SIG-M5 (cell line): ENCODE results near the gene PKIG.

Experiments used
- DNase-seq: peaks from one replicate; lab custom pipeline; 2025; lab: John Stamatoyannopoulos, UW

The PKIG gene

DNA sequence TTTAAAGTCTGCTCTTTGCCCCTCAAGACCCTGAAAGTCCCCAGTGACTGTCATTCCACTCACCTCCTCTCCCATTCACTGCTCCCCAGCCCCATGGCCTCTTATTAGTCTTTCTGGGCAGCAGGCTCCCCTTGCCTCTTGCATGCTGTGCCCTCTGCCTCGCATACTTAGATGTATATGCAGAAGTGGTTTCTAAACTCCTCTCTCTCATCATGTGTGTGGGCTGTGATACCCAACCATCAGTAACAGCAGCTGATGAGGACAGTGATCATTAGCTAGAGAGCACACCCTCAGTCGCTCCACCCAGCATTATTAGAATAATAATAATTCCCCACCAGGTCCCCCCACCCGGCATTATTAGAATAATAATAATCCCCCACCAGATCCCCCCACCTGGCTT lies 14.5 kb downstream of the PKIG start:
- DNase-seq = no peak

DNA sequence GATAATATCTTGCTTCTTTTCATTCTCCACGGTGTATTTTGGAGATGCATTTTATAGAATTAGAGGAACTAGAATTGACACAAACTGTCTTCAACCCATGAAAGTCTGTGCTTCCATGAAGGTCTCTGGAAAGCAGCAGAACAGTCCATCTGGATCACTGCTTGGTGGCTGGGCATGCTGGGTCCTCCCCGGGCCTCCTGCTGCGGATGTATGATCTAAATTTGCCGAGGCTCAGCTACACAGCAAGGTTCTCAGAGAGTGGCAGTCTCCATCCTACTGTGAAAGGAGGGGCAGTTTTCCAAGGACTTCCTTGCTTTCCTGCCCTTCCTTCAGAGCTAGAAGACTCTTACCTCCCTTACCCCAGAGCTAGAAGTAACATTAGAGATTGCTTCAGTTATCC lies 15.1 kb downstream of the PKIG start:
- no peak for DNase-seq

DNA sequence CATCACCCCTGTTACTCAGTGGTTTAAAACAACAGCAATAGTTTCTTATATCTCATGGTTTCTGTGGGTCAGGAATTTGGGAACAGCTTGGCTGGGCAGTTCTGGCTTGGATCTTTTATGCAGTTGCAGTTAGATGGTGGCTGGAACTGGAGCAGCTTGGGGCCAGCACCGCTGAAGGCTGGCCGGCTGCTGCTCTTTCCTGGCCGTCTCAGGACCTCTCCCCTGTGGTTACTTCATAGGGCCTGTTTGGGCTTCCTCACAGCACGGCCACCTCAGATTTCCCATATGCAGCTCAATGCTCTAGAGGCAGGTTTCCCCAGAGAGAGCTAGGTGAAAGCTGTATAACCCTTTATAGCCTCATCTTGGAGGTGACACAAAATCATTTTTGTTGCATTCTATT lies 15.6 kb downstream of the PKIG start:
- DNase-seq = no peak

DNA sequence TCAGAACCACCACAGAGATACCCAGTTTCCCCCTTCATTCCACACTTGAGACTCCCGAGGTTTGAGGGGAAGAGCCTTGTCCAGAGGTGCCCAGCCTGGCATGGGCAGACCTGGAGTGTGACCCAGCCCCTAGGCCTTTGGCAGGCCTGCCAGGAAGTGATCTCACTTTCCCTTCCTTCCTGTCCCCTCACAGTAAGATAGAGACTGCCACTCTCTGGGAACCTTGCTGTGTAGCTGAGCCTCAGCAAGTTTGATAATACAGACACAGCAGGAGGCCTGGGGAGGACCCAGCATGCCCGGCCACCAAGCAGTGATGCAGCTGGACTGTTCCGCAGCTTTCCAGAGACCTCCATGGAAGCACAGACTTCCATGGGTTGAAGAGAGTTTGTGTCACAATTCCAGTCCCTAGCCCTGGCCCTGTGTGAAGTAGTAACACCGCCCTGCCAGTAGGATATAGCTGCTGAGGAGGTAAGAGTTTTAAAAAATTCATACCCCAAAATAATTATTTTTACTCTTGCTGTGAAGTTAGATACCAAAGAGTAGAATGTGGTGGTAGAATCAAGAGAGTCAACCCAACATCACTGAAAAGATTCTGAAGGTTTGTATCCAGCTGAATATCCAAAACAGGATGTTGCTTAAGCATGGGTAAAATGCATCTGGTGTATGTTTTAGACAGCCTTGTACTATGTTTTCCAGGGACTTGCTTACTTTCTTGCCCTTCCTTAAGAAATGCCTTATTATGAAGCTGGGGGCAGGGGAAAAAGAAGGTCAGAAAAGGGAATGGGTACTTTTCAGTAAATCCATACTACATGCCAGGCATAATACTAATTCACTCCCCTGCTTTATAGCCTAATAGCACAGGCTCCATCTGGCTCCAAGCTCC lies 16.3 kb downstream of the PKIG start:
- no peak for DNase-seq

DNA sequence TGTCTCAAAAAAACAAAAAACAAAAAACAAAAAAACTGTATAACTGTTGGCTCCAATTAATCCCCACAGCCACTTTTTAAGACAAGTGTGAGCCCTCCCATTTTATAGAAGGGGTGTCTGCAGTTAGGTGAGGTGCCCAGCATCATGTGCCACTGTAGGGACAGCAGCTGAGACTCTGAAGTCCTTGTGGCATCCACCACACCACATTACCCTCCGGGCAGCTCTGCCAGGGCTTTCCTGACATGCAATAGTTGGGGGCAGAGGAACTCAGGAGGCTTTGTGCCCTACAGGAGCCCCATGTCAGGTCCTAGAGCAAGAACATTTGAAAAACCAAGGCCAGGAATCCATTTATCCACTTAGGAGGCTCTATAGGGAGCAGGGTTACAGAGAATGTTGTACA lies 17.3 kb downstream of the PKIG start:
- DNase-seq = no peak

DNA sequence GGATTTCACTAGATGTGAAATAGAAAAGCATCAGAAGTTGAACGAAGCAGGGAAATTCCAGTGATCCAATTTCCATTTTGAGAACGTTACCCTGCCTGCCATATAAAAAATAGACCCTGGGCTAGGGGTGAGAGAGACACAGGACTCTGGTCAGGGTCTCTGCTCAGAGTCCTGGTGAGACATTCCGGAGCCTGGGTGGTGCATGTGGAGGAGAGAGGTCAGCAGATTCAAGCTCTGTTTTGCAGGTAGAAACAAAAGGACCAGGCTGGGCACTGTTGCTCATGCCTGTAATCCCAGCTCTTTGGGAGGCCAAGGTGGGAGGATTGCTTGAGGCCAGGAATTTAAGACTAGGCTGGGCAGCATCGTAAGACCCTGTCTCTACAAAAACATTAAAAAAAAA lies 17.9 kb downstream of the PKIG start:
- DNase-seq = no peak

DNA sequence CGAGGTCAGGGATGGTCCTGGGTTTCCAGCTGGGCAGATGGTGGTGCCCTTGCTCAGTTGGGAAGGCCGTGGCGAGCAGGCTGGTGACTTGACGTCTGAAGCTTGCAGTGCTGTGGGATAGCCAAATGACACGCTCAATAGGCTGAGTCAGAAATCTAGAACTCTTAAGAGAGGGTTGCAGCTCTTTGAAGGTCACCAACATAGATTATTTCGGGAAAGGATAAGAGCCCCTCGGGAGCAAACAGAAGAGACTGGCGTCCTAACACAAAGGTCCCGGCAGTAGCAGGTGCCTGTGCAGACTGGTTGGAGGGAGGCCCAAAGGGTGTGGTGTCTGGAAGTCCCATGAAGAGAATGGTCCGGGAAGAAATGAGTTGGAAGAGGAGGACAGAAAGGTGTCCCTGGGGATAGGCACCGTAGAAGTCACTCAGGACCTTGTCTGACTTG lies 18.4 kb downstream of the PKIG start:
- no peak for DNase-seq

DNA sequence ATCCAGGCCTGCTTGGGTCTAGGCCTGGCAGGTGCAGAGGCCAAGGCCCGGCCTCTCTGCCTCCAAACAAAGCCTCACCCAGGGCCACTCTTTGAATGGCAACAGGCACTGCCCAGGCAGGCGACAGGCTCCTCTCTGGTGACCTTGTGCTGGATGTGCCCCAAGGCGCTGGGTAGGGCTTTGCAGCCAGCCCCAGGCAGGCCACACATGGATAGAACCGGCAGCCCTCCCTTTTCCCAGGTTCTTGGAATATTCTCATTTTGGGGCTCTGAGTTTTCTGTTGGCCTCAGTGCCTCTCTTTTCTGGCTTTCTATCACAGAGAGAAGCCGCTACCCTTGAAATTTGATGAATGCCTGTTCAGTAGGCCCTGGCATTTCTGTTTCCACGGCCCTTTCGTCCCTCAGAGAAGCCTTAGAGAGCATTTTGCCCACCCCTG lies 18.9 kb downstream of the PKIG start:
- no peak for DNase-seq

DNA sequence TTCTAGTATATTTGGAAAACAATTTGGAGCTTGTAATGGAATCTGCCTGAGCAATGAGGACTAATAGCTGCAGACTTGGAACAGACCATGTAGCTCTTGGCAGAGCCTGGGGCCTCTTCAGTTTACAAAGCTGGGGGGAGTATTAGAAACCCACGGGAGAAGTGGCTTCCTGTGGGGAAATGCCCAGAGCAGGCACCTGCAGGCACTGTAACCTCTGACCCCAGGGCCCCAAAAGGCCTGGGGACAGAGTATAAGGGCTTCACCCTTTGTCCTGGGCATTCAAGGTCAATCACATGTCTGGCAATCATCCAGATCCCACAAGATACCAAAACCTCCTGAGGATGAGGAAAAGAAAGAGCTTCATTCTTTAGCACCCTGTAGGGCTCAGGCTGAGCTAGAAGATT lies 19.4 kb downstream of the PKIG start:
- DNase-seq = no peak

DNA sequence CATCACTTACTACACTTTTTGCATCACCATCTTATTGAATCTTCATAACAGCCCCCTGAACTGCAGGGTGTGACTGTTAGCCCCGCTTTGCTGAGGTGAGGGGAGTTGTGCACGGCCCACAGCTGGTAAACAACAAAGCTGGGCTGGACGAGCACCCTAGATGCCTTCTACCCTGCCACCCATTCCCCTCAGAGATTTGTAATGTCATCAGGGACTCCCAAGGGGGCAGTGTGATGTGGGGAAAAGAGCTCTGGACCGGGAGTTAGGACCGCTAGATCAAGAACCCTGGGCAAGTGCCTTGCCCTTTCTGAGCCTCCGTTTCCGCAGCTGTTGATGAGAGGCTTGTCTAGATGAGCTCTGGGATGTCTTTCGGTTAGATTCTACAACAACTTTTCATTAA lies 20.9 kb downstream of the PKIG start:
- DNase-seq = no peak

DNA sequence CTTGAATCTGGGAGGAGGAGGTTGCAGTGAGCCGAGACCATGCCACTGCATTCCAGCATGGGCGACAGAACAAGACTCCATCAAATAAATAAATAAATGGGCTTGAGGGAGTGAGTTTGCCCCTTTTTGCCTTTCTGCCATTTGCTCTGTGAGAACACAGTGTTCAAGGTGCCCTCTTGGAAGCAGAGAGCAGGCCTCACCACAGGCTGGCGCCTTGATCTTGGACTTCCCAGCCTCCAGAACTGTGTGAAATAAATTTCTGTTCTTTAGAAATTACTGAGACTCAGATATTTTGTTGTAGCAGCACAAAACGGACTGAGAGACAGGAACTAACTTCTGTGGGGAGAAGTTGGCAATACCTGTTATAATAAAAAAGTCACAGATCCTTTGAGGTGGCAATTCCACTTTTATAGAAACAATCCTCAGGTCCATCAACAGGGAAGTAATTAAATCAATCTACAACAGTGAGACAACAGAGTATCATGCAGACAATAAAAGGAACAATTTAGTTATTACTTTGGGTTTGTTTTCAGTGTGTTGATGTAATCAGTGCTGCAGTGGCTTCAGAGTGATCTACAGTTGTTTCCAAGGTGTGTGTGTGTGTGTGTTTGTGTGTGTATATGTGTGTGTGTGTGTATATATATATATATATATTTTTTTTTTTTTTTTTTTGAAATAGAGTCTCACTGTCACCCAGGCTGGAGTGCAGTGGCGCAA lies 24.5 kb downstream of the PKIG start:
- no peak for DNase-seq

DNA sequence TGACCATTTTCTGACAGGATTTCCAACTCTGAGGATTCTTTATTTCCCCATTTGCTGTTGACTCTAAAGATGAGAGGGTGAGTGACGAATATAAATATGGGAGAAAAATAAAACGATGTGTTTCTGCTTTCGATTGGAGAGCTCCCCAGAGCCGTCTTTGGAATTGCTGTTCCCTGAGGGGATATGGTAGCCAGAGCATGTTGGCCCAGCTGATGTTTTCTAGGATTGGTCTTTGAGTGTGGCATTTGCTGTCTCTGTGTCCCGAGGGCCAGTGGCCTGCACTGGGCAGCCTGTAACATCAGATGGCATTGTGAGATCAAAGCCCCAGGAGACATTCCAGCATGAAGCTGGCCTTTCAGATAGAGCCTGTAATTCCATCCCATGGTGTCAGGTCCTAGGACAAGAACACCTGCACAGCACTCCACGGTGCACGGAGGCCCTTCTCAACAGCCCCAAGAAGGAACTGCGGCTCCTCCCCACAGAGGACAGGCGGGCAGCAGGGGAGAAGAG lies 26.7 kb downstream of the PKIG start:
- DNase-seq = no peak

DNA sequence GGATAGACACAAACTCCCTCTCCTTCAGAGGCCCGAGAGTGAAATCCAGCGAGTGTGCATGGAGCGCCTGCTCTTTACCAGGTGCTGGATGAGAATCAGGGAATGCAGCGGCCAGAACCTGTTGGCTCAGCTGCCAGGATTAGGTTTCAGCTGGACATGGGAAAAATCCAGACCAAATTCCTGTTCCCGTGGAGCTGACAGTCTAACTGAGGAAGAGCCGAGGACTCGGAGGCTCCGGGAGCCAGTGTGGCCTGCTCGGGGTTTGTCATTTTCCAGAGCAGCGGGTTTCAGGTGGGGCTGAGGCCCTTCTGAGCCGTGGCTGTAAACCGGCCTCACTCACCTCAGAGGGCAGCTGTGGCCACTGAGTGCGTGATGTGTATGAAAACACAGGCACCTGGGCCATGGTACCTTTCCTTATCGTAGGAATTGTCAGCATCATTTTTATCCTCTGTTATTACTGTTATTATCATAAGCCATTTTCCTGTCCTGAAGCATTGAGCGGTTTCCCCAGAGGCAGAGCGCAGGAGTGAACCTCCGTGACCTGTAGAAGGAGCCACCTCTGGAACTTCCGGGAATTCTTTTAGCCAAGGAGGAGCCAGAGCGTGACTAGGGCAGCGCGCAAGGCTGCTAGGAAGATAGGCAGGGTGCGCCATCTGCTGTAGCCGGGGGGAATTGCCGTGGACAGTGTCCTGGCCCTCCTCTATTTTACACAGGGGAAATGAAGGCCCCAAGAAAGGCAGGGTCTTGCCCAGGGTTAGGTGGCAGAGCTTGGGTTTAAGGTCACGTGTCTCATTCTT lies 27.3 kb downstream of the PKIG start:
- no peak for DNase-seq

DNA sequence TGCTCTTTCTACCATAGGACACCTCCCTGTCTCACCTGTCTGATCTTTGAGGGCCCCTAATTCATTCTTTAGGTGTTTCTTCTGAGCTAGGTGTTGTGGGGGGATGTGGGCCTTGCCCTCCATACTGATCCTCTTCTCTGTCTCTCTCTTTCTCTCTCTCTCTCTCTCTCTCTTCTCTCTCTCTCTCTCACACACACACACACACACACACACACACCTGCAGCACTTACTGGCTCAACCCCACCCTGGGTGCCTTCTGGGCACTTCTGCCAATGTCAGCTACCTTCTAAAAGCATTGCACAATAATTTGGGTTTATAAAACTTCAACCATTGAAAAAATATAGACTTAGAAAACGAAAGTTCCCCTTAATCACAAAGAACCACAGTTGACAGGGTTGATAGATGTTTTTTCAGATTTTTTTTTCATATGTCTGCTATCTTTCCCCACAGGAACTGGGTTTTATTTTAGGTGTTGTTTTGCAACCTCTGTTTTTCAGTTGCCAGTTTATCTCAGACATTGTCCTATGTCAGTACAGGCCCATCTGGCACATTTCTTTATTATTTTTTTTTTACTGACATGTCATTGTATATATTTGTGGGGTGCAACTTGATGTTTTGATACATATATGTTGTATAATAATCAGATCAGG lies 28.1 kb downstream of the PKIG start:
- DNase-seq = no peak

DNA sequence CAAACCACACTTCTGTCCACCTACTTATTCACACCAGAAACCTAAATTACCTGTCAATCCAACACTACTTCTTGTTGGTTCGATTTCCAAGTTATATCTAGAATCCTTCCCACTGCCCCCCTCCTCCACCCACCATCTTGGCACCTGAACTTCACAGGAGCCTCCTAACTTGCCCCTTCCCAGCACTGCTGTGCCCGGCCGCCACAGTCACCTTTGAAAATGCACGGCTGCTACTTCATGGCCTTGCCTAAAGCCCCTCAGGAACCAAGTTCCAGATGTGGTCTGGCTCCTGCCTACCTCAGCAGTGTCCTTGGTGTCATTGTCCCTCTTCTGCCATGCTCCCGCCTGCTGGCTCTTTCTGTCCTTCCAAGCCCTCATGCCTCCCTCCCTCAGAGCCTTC lies 31.2 kb downstream of the PKIG start:
- DNase-seq = no peak

DNA sequence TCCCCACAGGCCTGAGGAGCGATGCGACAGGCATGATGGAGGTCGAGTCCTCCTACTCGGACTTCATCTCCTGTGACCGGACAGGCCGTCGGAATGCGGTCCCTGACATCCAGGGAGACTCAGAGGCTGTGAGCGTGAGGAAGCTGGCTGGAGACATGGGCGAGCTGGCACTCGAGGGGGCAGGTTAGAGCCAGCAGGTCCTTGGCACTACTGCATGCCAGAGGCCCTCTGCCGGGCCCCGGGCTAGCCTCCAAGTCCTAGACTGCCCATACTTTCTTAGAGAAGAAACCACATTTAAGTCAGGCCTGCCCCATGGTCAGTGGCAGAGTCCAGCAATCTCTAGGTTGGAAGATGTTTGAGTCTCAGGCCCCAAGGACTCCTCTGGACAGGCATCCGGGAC lies 32.1 kb downstream of the PKIG start:
- no peak for DNase-seq

DNA sequence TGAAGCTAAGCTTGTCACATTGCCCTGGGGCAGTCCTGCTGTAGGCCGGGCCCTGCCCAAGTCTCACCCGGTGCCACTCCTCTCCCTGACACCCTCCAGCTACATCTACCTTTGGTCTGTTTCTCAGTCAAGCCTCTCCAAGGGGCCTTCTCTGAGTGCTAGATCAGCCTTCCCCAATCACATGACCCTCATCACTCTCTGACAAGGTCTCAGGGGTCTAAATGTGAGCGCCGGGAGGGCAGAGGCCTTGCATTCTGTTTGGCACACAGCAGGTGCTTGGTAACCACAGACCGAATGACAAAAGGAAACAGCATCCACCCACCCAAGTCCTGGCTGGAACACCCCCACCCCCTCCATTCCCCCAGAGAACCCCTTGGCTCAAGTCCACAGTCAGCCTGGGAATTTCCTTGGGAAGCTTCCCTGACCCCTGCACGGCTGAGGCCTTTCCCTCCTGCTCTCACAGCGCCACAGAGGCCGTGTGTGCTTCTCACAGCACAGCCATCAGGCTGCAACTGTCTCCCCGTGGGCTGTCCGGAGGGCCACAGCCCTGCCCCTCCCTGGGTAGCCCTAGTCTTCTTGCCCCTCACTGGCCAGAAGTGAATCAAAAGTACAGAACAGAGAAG lies 32.9 kb downstream of the PKIG start:
- no peak for DNase-seq

DNA sequence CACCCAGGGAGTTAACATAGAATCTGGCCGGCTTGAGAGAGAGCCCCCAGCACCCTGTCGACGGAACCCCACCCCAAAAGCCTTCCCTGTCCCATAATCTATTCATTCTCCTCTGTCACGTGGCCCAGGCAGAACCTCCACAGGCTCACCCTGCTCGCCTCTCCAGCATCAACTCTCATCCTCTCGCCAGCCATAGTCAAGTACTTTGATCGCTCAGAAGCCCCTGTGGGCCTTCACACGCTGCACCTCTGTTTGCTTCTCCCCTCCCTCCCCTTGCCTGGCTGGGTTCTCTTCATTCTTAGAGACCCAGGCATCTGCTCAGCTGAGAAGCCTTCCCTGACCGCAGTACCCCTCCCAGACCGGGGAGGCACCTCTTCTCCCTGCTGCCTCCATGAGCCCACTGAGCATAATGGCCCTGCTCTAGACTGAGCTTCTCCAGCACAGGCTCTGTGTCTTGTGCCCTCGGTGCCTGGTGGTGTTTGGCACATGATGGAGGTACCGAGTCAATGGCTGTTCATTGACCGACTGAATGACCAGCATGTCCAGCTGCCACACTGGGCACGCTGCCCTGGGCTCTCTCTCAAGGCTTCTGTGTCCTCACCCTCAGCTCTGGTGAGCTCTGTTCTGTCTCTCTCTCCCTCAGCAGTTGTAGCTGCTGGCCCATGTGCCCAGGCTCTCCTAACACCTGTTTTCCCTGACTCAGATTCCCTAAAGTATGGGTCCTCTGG lies 33.7 kb downstream of the PKIG start:
- no peak for DNase-seq

DNA sequence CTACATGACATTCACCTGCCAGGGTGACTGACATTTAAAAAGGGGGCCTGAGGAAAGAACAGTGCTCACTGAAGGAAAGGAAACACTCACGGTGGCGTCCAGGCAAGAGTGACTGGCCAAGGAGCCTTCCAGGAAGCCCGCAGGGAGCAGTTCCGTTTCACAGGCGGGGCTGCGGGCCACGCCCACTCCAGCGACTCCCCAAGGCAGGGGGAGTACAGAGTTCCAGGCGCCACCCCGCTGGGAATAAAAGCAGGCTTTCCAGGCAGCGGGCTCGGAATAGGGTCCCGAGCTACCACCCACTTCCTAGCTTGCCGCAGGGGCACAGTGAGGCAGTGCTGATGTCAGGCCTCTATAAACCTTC lies 34.2 kb downstream of the PKIG start:
- no peak for DNase-seq

DNA sequence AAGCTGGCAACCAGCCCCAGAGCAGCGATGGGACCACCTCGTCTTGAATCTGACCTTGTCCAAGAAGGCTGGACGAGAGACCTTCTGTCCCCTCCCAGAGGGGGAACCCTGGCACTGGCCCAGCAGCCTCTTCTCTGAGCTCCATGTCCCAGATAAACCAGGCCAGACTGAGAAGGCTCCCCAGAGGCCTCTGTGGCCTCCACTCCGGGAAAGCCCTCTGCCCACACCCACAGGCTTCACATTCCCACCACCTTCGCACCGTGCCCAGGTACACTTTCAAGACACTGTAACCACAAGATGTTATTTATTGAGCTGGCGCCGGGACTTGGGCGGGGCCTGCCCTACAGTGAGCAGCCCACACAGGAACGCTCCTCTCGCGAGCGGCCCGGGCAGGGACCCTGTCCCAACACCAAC lies 35.9 kb downstream of the PKIG start:
- no peak for DNase-seq

DNA sequence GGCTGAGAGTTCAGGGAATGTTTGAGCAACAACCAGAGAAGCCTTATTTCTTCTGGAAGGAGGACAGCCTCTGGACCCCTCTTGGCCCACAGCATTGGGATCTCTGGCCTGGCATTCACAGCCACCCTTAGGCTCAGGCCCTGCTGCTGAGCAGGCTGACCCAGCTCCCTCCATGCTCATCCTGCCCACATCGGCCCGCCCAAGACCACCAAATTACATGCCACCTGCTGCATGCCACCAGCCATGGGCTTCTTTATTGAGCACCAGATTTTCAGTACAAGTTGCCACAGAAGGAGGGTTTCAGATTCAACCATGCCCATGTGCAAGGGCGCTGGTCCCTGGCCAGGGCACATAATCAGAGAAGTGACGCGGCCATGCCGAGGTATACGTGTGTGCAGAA lies 36.9 kb downstream of the PKIG start:
- DNase-seq = no peak
